ENCODE measurements around the gene PFKFB2. TPM values are rescaled to one million over a fixed set of nuclear protein-coding genes. Genes with fewer than 3 reads are reported as not detected.

PFKFB2 gene
- total RNA-seq, 1 experiment from 2014 or later = 3.2 TPM

- no peak for DNase-seq (ENCODE audit: low read depth)
Observed at GRCh38 chr1:207021876-207022596, 31.0 kb upstream of the PFKFB2 start.

GRCh38 chr1:207022996-207023679 lies 29.9 kb upstream of the PFKFB2 start:
- no peak for DNase-seq (ENCODE audit: low read depth)

- peak; percentile 74 for DNase-seq (ENCODE audit: low read depth)
Observed at GRCh38 chr1:207024202-207025145, 28.6 kb upstream of the PFKFB2 start.

GRCh38 chr1:207025146-207025880 lies 27.8 kb upstream of the PFKFB2 start:
- DNase-seq (ENCODE audit: low read depth) = peak; percentile 39

- DNase-seq (ENCODE audit: low read depth) = peak; percentile 45
Observed at GRCh38 chr1:207026104-207026534, 27.0 kb upstream of the PFKFB2 start.

GRCh38 chr1:207027206-207027777 lies 25.8 kb upstream of the PFKFB2 start:
- DNase-seq (ENCODE audit: low read depth) = peak; percentile 64

GRCh38 chr1:207027921-207028320 lies 25.2 kb upstream of the PFKFB2 start:
- no peak for DNase-seq (ENCODE audit: low read depth)

- DNase-seq (ENCODE audit: low read depth) = no peak
Observed at GRCh38 chr1:207028884-207029650, 24.0 kb upstream of the PFKFB2 start.

GRCh38 chr1:207029701-207030521 lies 23.2 kb upstream of the PFKFB2 start:
- DNase-seq (ENCODE audit: low read depth) = no peak

GRCh38 chr1:207030522-207031009 lies 22.5 kb upstream of the PFKFB2 start:
- no peak for DNase-seq (ENCODE audit: low read depth)

- DNase-seq (ENCODE audit: low read depth) = no peak
Observed at GRCh38 chr1:207031016-207031415, 22.1 kb upstream of the PFKFB2 start.

- no peak for DNase-seq (ENCODE audit: low read depth)
Observed at GRCh38 chr1:207031632-207032264, 21.3 kb upstream of the PFKFB2 start.

- DNase-seq (ENCODE audit: low read depth) = no peak
Observed at GRCh38 chr1:207032528-207033017, 20.5 kb upstream of the PFKFB2 start, which contains the start of gene C1orf116. Gene C1orf116, minus strand, starts transcription at chr1:207032756. Its CDS starts 5,158 bp downstream, at chr1:207027598.

- no peak for DNase-seq (ENCODE audit: low read depth)
Observed at GRCh38 chr1:207033302-207033701, 19.8 kb upstream of the PFKFB2 start.

- no peak for DNase-seq (ENCODE audit: low read depth)
Observed at GRCh38 chr1:207034208-207034607, 18.9 kb upstream of the PFKFB2 start.

GRCh38 chr1:207034998-207035397 lies 18.1 kb upstream of the PFKFB2 start:
- DNase-seq (ENCODE audit: low read depth) = peak; percentile 55

- DNase-seq (ENCODE audit: low read depth) = no peak
Observed at GRCh38 chr1:207035877-207036551, 17.1 kb upstream of the PFKFB2 start.

- DNase-seq (ENCODE audit: low read depth) = no peak
Observed at GRCh38 chr1:207036865-207037264, 16.2 kb upstream of the PFKFB2 start.
